GM12872 (cell line): Measurements from ENCODE around the gene TMEM14A.

Experiments
- TF ChIP-seq, protein P1 (sequence below): IDR thresholded peaks from 3 replicates; pipeline ENCODE4 v1.5.1; 2011; ENCODE audit warnings: low read depth, mild to moderate bottlenecking, low read length, moderate library complexity; ENCODE audit not compliant: insufficient read depth

Gene TMEM14A

DNA sequence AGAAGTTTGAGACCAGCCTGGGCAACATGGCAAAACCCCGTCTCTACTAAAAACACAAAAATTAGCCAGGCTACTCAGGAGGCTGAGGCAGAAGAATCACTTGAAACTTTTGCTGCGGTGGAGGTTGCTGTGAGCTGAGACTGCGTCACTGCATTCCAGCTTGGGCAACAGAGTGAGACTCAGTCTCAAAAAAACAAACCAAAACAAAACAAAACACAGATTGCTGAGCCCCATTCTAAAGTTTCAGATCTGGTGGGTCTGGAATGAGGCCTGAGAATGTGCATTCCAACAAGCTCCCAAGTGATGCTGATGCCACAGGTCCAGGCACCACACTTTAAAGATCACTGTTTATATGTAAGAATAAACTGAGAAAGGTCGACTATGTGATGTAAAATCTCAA, 24.9 kb upstream of the TMEM14A start:
- TF ChIP-seq, protein P1, sequence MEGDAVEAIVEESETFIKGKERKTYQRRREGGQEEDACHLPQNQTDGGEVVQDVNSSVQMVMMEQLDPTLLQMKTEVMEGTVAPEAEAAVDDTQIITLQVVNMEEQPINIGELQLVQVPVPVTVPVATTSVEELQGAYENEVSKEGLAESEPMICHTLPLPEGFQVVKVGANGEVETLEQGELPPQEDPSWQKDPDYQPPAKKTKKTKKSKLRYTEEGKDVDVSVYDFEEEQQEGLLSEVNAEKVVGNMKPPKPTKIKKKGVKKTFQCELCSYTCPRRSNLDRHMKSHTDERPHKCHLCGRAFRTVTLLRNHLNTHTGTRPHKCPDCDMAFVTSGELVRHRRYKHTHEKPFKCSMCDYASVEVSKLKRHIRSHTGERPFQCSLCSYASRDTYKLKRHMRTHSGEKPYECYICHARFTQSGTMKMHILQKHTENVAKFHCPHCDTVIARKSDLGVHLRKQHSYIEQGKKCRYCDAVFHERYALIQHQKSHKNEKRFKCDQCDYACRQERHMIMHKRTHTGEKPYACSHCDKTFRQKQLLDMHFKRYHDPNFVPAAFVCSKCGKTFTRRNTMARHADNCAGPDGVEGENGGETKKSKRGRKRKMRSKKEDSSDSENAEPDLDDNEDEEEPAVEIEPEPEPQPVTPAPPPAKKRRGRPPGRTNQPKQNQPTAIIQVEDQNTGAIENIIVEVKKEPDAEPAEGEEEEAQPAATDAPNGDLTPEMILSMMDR, result no peak

- TF ChIP-seq, protein P1, result no peak
Observed at GRCh38 chr6:52647199-52647598, 23.7 kb upstream of the TMEM14A start.

- TF ChIP-seq, protein P1, result no peak
Observed at GRCh38 chr6:52649536-52650160, 21.3 kb upstream of the TMEM14A start.

DNA sequence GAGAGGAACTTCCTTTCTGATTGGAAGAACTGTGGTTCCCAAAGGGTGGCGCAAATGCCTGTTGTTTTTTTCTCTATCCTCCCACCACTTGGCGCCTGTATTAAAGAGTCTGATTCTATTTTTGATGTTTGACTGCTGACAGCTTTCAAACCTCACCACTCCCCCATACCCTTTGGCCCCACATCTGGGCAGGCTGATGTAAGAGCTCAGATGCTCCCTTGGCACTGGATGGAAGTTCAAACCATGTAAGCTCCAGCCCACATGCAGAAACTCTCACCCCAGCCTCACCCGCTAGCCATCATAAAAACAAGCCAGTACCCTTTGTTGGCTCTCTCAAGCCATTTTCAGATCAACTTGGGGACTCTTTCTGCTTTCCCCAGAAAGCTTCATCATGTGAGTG, 20.0 kb upstream of the TMEM14A start:
- TF ChIP-seq, protein P1, result no peak

- TF ChIP-seq, protein P1, result no peak
Observed at GRCh38 chr6:52653151-52653550, 17.8 kb upstream of the TMEM14A start.

DNA sequence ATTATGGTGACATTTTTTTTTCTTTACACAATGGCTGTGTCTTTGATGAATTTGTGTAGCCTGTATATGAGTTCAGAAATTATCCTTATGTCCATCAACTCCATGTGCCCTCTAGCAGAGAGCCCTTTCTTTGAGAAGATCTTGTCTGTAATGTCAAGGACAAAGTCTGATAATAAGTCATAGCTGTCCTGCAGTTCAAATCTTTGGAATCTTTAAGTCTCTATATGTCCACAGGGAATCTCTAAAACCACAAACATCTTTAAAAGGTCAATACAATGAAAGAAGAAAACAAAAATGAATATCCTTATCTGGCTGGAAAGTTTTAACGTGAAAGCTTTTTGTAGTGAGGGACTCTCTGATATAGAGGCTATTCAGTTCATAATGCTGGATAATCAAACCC, 16.9 kb upstream of the TMEM14A start:
- TF ChIP-seq, protein P1, result no peak

GRCh38 chr6:52654592-52654991, 16.3 kb upstream of the TMEM14A start:
- TF ChIP-seq, protein P1, result no peak
